Measurements from ENCODE around the gene CCDC28A.

DNA sequence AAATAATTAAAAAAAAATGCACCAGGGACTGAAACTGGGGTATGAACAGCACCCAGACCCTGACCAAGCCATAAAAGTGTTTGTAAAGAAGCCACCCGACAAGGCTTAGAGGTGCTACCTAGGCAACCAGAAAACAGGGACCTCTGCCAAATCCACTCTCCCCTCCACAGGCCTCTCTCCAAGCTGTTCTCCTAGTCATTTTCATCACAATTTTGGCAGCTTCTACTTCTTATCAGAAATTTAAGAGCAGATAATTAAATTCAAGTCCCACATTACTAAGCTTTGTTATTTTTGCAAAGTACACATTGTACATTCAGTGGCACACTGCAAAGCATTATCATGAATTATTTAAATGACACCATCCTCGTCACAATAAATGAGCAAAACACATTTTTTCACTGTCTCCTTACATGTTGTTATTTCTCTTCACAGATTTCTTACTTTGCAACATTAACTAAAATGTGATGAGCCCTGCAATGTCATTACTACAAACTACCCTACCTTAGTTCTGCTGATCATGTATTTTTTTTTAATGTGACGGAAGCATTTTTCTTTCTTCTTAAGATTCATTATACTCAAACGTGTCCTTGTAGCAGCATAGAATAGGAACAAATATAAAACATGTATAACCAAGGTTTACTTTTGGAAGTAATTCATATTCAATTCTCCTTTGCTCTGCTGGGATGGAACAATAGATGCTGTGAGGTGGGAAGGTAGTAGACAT is 60.4 kb downstream of the CCDC28A start:
- TF ChIP-seq CTCF (conservative IDR thresholded peaks at IDR 0.05; ENCODE audit: low read length) (no peak), EZH2phosphoT487 (IDR thresholded peaks at IDR 0.05; ENCODE audit: borderline replicate concordance, low read depth, low read length) (no peak)

All from OCI-LY7 (cell line).